KG1 (cell line): ENCODE results near the gene JMY.
A peak's percentile ranks its signal among the peaks of the same experiment; 100 is the strongest.
"Not testable (repeated sequence)": the region's sequence is repeated elsewhere in the genome, so short reads cannot be mapped to it uniquely, and the experiment has no call there.

ENCODE experiments used
- DNase-seq: peaks from one replicate; lab custom pipeline; 2025; lab: John Stamatoyannopoulos, UW

Gene JMY

GRCh38 chr5:79237740-79238560 lies 2.0 kb downstream of the JMY start:
- DNase-seq = peak; percentile 44

DNA sequence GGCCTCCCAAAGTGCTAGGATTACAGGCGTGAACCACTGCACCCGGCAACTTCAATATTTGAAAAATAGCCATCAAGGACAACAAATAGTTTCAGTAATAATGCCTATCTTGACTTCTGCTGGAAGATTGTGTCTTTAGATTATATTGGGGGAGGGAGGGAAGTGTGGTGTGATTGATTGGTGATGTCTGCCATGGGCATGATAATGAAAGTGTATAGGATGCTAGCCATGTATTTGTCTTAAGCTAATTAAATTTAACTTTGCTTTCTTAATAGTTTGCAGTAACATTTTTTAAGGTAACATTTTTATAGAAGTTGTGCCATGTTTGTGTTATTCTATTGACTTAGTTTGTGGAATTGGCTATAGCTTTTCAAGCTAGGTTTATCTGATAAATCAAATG lies 4.6 kb downstream of the JMY start:
- DNase-seq = no peak

GRCh38 chr5:79241535-79241979 lies 5.6 kb downstream of the JMY start:
- DNase-seq = no peak

- no peak for DNase-seq
These were observed 6.5 kb downstream of the JMY start for GRCh38 chr5:79242242-79243039.

DNA sequence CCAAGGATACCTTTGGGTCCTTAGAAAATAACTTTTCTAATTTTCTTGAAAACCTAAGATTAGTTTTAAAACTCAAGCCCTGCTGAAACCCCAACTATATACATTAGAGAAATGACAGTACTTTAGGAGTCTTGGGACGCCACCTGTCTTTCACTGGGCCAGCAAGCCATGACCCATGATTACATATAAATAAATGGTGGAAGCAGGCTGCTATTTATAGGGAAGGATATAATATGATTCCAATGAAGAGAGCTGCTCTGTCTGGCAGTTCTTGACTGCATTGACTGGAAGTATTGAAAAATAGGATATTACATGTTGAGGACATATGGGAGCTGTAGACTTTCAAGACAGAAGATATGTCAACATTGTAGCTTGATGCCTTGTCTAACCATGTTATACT lies 7.3 kb downstream of the JMY start:
- DNase-seq = no peak

DNA sequence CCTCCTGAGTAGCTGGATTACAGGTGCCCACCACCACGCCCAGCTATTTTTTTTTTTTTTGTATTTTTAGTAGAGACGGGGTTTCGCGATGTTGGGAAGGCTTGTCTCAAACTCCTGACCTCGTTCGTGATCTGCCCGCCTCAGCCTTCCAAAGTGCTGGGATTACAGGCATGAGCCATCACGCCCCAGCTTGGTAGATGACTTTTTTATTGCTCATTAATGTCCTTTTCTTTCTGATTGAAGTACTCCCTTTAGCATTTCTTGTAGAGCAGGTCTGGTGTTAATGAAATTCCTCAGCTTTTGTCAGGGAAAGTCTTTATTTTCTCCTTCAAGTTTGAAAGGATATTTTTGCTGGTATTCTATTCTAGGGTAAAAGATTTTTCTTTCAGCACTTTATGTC lies 18.1 kb downstream of the JMY start:
- DNase-seq = not testable (repeated sequence)

DNA sequence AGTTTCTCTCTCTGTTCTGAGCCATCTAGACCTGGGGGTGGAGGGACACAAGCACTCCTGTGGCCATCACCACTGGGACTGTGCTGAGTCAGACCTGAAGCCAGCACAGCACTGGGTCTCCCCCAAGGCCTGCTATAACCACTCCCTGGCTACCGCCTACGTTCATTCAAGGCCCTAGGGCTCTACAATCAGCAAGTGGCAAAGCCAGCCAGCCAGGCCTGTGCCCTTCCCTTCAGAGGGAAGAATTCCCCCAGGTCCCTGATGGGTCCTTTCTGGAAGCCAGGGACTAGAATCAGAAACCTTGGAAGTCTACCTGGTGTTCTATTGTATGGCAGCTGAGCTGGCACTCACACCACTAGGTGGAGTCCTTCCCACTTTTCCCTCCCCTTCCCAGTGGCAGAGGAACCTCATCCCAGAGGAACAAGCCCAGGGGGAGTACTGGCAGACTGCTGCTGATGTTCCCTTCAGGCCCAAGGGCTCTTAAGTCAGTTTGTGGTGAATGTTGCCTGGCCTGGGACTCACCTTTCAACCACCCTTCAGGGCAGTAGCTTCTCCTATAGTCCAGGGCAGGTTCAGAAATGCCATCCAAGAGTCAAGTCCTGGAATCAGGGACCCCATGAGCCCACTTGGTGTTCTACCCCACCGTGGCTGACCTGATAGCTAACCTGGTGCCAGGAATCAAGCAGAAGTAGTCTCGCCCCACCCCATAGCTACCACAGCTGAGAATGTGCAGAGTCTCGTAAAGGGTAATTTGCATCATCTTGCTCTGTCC lies 20.0 kb downstream of the JMY start:
- DNase-seq = no peak

DNA sequence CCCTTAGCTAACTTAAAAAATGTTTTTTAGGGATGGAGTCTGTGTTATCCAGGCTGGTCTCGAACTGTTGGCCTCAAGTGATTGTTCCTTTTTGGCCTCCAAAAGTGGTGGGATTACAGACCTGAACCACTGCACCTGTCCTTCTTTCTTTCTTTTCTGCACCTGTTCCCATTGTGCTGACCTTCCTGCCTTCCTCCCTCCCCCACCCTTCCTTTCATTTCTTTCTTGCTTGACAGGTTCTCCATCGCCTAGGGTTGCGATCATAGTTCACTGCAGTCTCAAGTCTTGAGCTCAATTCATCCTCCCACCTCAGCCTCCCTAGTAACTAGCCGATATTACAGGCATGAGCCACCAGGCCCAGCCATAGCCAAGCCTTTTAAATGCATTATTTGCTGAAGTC lies 20.6 kb downstream of the JMY start:
- no peak for DNase-seq

DNA sequence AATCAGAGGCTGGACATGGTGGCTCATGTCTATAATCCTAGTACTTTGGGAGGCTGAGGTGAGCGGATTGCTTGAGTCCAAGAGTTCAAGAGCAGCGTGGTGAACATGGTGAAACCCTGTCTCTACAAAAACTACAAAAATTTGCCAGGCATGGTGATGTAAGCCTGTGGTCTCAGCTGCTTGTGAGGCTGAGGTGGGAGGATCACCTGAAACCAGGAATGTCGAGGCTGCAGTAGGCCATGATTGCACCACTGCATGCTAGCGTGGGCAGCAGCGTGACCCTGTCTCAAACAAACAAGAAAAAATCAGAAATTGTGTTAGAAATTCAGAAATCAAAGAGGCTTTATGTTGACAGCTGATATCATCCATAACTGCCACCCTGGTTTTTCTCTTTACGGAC lies 21.4 kb downstream of the JMY start:
- DNase-seq = no peak

DNA sequence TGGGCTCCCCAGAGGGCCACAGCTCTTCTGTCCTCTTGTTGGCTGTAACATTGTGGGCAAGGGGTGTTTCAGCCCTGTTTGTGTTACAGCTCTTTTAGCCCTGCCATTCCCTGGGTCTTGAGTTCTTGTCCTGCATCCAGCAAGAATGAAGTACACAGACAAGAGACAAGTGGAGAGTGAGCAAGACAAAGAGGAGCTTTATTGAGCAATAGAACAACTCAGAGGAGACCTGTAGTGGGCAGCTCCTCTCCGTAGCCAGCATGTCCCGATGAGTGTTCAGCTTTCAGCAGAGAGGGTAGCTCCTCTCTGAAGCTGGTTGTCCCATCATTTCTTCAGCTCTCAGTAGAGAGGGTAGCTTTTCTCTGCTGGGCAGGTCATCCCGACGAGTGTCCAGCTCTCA lies 22.9 kb downstream of the JMY start:
- no peak for DNase-seq

DNA sequence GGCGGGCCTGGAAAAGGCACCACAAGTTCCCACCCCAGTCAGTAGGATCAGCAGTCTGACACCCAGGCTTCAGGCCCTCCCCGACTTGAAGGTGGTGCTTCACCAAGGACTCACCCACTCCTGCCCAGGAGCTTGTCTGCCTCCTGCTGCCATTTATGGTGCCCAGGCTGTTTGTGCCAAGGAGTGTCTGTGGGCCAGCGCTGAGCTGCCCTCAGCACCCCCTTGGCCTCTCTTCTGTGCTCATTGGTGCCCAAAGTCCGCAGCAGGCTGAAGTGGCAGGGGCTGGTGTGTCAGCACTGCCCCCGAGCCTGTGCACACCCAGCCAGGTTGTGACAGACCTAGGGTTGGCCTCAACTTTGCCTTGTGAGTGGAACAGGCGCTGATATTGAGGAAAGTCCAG lies 23.5 kb downstream of the JMY start:
- no peak for DNase-seq

- no peak for DNase-seq
These were observed 23.9 kb downstream of the JMY start for GRCh38 chr5:79259810-79260209.

- DNase-seq = no peak
These were observed 26.0 kb downstream of the JMY start for GRCh38 chr5:79261897-79262296.

DNA sequence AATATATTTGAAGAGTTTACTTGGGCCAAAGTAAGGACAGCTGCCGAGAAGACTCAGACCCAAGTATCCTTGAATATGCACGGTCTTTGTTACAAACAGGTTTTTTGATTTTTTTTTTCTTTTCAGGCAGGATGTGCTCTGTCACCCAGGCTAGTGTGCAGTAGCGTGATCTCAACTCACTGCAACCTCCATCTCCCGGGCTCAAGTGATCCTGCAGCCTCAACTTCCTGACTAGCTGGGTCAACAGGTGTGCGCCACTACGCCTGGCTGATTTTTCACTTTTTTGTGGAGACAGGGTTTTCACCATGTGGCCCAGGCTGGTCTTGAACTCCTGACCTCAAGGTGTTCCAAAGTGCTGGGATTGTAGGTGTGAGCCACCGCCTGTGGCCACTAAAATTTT lies 27.4 kb downstream of the JMY start:
- DNase-seq = no peak

- no peak for DNase-seq
These were observed 31.2 kb downstream of the JMY start for GRCh38 chr5:79267180-79267579.

GRCh38 chr5:79269733-79270166 lies 33.8 kb downstream of the JMY start:
- DNase-seq = no peak

DNA sequence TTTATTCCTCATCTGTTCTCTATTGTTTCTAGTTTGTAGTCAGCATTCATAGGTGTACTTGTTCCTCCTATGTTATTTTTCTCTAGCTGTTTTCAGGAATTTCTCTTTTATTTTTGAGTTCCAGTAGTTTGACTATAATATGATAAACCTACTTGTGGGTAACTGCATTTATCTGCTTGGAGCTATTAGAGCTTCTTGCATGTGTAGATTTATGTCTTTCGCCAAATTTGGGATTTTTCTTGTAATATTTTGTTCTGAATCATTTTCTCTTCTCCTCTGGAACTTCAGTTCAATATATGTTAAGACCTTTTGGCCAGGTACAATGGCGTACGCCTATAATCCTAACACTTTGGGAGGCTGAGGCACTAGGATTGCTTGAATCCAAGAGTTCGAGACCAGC lies 37.4 kb downstream of the JMY start:
- DNase-seq = no peak

- no peak for DNase-seq
These were observed 48.9 kb downstream of the JMY start for GRCh38 chr5:79284846-79285245.

DNA sequence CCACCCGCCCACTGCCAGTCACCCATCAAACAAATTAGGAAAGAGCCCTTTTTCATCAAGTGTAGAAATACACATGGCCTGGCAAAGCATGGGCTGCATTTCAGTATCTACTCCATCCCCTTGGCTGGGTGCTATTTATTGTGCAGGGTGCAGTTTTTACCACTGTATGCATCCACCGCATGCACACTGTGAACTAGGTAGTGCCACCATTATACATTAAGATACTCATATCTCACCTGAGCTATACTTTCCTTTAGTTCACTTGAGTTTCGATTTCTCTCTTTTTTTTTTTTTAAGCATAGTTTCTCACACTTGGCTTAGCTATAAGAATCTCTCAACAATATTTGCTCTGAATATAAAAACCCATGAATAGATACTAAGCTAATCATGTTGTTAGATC lies 49.4 kb downstream of the JMY start:
- DNase-seq = no peak

- no peak for DNase-seq
These were observed 49.9 kb downstream of the JMY start for GRCh38 chr5:79285833-79286232.

- no peak for DNase-seq
These were observed 51.4 kb downstream of the JMY start for GRCh38 chr5:79287380-79287779.

DNA sequence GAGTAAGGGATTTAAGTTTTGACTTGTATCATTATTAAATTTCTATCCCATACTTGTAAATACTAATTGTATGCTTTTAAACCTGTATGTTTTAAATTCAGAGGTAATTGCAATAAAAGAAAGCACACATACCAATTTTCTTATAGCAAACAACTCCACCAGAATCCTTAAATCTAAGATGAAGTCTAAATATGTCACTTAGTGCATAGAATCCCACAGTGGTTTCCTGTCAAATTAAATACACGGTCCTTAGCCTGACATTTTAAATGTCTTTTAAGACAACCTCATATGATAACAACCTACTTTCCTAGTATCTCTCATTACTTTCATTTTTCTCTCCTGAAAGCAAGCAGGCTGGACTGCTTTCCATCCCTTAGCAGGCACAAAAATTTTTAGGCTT lies 52.0 kb downstream of the JMY start:
- DNase-seq = no peak

DNA sequence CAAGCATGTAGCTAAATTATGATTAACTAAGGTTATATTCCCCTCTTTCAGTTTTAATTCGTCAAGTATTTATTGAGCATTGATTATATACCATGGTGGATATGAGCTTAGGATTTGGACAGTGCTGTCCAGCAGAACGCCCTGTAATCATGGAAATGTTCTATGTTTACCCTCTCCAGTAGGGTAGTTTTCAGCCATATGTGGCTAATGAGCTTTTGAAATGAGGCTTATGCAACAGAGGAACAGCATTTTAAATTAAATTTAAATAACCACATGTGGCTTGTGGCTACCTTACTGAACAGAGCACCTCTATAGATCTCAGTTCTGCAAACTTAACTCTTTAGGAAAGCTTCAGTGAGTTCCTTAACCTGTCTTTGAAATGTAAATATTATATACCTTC lies 59.1 kb downstream of the JMY start:
- DNase-seq = no peak
